GM19240 (cell line): ENCODE data around the gene CEACAM21.

Source experiments
- DNase-seq: peaks from one replicate; pipeline ENCODE4 v3.0.0; 2011; ENCODE audit warnings: low spot score; ENCODE audit not compliant: insufficient read length

CEACAM21 gene

GRCh38 chr19:41616792-41617621 lies 41.0 kb downstream of the CEACAM21 start:
- DNase-seq: no peak

- DNase-seq: no peak
Measured at GRCh38 chr19:41617941-41618730, 42.2 kb downstream of the CEACAM21 start.

- no peak for DNase-seq
Measured at GRCh38 chr19:41619018-41619556, 43.1 kb downstream of the CEACAM21 start.

- no peak for DNase-seq
Measured at GRCh38 chr19:41620171-41620570, 44.2 kb downstream of the CEACAM21 start.

DNA sequence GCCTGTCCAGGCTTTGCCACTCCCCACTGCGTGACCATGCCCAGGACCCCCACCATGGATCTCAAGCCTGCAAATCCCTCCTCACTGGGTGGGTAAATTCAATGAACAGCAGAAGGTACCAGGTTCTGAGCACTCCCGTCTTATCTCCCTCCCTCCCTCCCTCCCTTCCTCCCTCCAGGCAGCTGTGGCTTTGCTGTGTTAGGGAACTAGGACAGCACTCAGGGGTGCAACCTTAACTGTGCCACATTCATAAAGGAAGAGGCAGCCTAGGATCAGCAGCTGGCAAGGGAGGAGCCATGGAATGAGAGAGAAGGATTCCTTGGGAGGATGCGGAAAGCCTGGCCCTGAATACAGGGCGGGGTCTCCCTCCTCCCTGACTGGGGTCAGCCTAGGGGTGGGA lies 45.3 kb downstream of the CEACAM21 start:
- DNase-seq: no peak

DNA sequence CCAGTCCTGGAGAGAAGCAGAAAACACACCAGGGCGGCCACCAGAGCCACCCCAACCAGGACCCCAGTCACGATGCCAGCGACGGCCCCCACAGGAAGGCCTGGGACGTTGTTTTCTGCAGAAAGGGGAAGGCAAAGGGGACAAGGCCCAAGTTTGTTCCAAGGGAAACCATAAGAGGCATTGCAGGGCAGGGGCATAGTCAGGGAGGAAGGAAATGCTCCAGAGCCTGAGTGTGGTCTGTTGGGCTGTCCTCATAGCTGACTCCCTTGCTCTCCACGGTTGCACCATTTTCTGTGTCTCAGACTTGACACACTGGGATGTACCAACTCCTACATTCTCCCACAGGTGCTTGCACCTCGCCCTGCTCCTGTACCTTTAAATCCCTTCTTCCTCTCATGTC lies 45.7 kb downstream of the CEACAM21 start:
- no peak for DNase-seq

DNA sequence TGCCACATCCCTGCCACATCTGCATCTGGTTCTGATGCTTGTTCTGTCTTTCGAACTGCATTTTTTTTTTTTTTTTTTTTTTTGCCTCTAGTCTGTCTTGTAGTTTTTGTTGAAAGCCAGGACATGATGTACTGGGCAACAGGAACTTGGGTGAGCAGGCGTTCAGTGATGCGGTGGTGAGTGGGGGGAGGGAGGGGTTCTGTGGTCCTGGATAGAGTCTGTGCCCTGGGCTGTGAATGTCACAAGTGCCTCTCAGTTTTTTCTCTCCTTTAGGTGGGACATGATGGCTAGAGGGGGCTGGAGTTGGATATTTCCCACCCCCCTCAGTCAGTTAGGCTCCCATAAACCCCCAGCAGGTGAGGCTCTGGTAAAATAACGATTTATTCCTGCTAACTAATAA lies 47.4 kb downstream of the CEACAM21 start:
- no peak for DNase-seq

DNA sequence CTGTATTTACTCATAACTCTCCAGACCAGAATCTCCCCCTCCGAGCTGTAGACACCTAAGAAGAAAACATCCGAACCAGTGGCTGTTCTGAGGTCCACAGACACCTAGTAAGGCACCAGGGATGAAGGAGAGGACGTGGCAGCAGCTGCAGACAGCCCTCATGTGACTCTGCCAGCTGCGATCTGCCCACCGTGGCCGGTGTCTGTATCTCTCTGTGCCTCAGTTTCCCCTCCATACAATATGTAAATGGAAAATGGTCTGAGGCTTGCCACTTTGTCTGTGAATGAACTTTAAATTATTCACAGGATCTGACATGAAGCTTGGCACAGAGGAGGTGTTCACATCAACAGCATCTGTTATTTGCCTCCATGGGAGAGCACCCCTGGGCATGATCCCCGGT lies 48.5 kb downstream of the CEACAM21 start:
- no peak for DNase-seq

DNA sequence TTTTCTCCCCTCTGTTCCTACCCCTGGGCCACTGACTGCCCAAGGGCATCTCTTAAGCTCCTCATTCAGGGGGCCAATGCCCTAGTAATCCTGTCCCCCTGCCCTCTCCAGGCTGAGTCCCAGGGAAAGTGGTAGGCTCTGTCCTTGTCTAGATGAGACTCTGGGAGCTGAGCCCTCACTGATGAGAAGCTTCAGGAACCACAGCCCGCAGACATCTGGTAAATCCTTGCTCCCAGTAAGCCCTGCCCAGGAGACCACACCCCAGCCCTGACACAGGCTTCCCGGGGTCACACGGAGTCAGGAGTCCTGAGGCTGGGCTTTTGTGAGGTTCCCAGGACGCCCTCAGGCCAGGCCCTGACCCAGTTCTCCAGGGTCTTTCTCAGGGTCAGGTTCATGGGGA lies 49.0 kb downstream of the CEACAM21 start:
- no peak for DNase-seq

- no peak for DNase-seq
Measured at GRCh38 chr19:41626278-41626677, 50.3 kb downstream of the CEACAM21 start.

- no peak for DNase-seq
Measured at GRCh38 chr19:41626877-41627276, 50.9 kb downstream of the CEACAM21 start, which contains the start of gene CEACAM4. Gene CEACAM4, minus strand, starts transcription at chr19:41627074. Its CDS starts 111 bp downstream, at chr19:41626963.

DNA sequence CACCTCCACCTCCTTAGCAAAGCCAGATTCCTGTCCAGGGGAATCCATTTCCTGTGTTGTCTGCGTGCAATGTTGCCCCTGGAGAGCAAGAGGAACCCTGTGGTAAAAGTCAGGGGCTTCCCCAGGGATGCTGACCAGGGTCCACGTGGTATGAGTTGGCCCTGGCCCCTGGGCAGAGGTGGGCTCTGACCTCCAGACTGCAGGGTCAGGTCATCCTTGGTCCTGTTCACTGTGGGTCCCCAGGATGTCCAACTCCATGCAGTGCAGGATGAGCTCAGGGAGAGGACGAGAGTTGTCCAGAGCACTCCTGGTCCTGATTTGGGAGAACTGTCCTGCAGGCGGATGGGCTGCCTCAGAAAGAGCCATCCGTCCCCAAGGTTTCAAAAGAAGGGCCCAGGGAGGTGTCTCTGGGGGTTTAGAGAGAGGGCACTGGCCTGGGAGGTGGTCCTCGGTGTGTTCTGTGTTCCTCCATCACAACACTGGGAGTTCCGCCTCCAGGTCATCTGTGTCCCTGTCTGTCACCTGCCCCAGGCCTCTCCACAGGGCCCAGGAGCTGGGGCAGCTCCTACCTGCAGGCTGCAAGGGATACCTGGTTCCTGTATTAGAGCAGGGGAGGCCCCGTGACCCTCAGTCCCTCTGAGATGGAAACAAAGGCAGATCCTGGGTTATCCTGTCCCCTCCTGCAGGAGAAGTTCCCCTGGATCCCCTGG lies 52.2 kb downstream of the CEACAM21 start:
- DNase-seq: no peak
